Measurements from ENCODE around the gene LMOD1.

GRCh38 chr1:201890223-201890622, 56.1 kb downstream of the LMOD1 start:
- TF ChIP-seq CTCF (IDR thresholded peaks at IDR 0.05) (no peak), ZFX (IDR thresholded peaks at IDR 0.05; ENCODE audit: borderline replicate concordance) (no peak)
